ENCODE results near the gene SLC29A1.
A peak's percentile ranks its signal among the peaks of the same experiment; 100 is the strongest.

The SLC29A1 gene

GRCh38 chr6:44235269-44235668, 11.9 kb downstream of the SLC29A1 start:
- Mint-ChIP-seq H3K4me1 (ENCODE audit: low read depth) (peaks cover 32% of the 10 kb centered on the region), H3K4me3 (no peak overlapping the region), H3K9me3 (no peaks in the 10 kb centered on the region), H3K36me3 (ENCODE audit: low read depth) (peaks cover 32% of the 10 kb centered on the region), H3K27ac (no peak overlapping the region), H3K27me3 (no peaks in the 10 kb centered on the region)

GRCh38 chr6:44235891-44236516, 12.6 kb downstream of the SLC29A1 start:
- Mint-ChIP-seq H3K27ac (no peak overlapping the region), H3K9me3 (no peaks in the 10 kb centered on the region), H3K36me3 (ENCODE audit: low read depth) (peaks cover 28% of the 10 kb centered on the region), H3K4me1 (ENCODE audit: low read depth) (peaks cover 32% of the 10 kb centered on the region), H3K27me3 (no peaks in the 10 kb centered on the region), H3K4me3 (no peak overlapping the region)

GRCh38 chr6:44237021-44237812, 13.8 kb downstream of the SLC29A1 start:
- peaks cover 21% of the 10 kb centered on the region for H3K36me3 Mint-ChIP-seq (ENCODE audit: low read depth)
- no peaks in the 10 kb centered on the region for H3K9me3 Mint-ChIP-seq
- H3K4me3 Mint-ChIP-seq: peak overlapping the region; percentile 82
- H3K4me1 Mint-ChIP-seq (ENCODE audit: low read depth): peaks cover 32% of the 10 kb centered on the region
- H3K27me3 Mint-ChIP-seq: no peaks in the 10 kb centered on the region
- H3K27ac Mint-ChIP-seq: peak overlapping the region; percentile 72

- Mint-ChIP-seq H3K27ac (peak overlapping the region; percentile 72), H3K4me1 (ENCODE audit: low read depth) (peaks cover 32% of the 10 kb centered on the region), H3K9me3 (no peaks in the 10 kb centered on the region), H3K27me3 (no peaks in the 10 kb centered on the region), H3K4me3 (peak overlapping the region; percentile 82), H3K36me3 (ENCODE audit: low read depth) (peaks cover 17% of the 10 kb centered on the region)
Measured at GRCh38 chr6:44237813-44238433, 14.5 kb downstream of the SLC29A1 start.

GRCh38 chr6:44238687-44239350, 15.4 kb downstream of the SLC29A1 start:
- Mint-ChIP-seq H3K4me3 (peak overlapping the region; percentile 82), H3K4me1 (ENCODE audit: low read depth) (peaks cover 32% of the 10 kb centered on the region), H3K36me3 (ENCODE audit: low read depth) (peaks cover 15% of the 10 kb centered on the region), H3K9me3 (no peaks in the 10 kb centered on the region), H3K27ac (peak overlapping the region; percentile 72), H3K27me3 (no peaks in the 10 kb centered on the region)

- Mint-ChIP-seq H3K9me3 (no peaks in the 10 kb centered on the region), H3K27ac (no peak overlapping the region), H3K27me3 (peaks cover 5% of the 10 kb centered on the region), H3K36me3 (ENCODE audit: low read depth) (peaks cover 18% of the 10 kb centered on the region), H3K4me1 (ENCODE audit: low read depth) (peaks cover 38% of the 10 kb centered on the region), H3K4me3 (no peak overlapping the region)
Measured at GRCh38 chr6:44243345-44243744, 19.9 kb downstream of the SLC29A1 start.

GRCh38 chr6:44245391-44245911, 22.1 kb downstream of the SLC29A1 start:
- Mint-ChIP-seq H3K9me3 (no peaks in the 10 kb centered on the region), H3K36me3 (ENCODE audit: low read depth) (peaks cover 39% of the 10 kb centered on the region), H3K27ac (peak overlapping the region; percentile 100), H3K4me1 (ENCODE audit: low read depth) (peaks cover 48% of the 10 kb centered on the region), H3K4me3 (peak overlapping the region; percentile 96), H3K27me3 (peaks cover 5% of the 10 kb centered on the region)

GRCh38 chr6:44245912-44246662, 22.7 kb downstream of the SLC29A1 start:
- Mint-ChIP-seq H3K9me3 (no peaks in the 10 kb centered on the region), H3K27me3 (peaks cover 5% of the 10 kb centered on the region), H3K4me1 (ENCODE audit: low read depth) (peaks cover 55% of the 10 kb centered on the region), H3K4me3 (peak overlapping the region; percentile 96), H3K36me3 (ENCODE audit: low read depth) (peaks cover 45% of the 10 kb centered on the region), H3K27ac (peak overlapping the region; percentile 100)

- H3K27me3 Mint-ChIP-seq: peaks cover 5% of the 10 kb centered on the region
- peaks cover 62% of the 10 kb centered on the region for H3K4me1 Mint-ChIP-seq (ENCODE audit: low read depth)
- peaks cover 52% of the 10 kb centered on the region for H3K36me3 Mint-ChIP-seq (ENCODE audit: low read depth)
- H3K27ac Mint-ChIP-seq: peak within 1 kb of the TSS; percentile 100
- H3K4me3 Mint-ChIP-seq: peak within 1 kb of the TSS; percentile 96
- H3K9me3 Mint-ChIP-seq: no peaks in the 10 kb centered on the region
Measured at GRCh38 chr6:44246663-44247337, 23.4 kb downstream of the SLC29A1 start, which contains the start of gene HSP90AB1. Gene HSP90AB1, plus strand, starts transcription at chr6:44247101. Its CDS starts 1,529 bp downstream, at chr6:44248630.

GRCh38 chr6:44247338-44248302, 24.2 kb downstream of the SLC29A1 start:
- H3K36me3 Mint-ChIP-seq (ENCODE audit: low read depth): peaks cover 61% of the 10 kb centered on the region
- peaks cover 70% of the 10 kb centered on the region for H3K4me1 Mint-ChIP-seq (ENCODE audit: low read depth)
- no peaks in the 10 kb centered on the region for H3K9me3 Mint-ChIP-seq
- H3K27ac Mint-ChIP-seq: peak overlapping the region; percentile 100
- peaks cover 5% of the 10 kb centered on the region for H3K27me3 Mint-ChIP-seq
- peak overlapping the region; percentile 96 for H3K4me3 Mint-ChIP-seq

GRCh38 chr6:44248579-44248978, 25.2 kb downstream of the SLC29A1 start:
- Mint-ChIP-seq H3K4me3 (peak overlapping the region; percentile 96), H3K27me3 (peaks cover 5% of the 10 kb centered on the region), H3K4me1 (ENCODE audit: low read depth) (peaks cover 80% of the 10 kb centered on the region), H3K9me3 (no peaks in the 10 kb centered on the region), H3K27ac (peak overlapping the region; percentile 100), H3K36me3 (ENCODE audit: low read depth) (peaks cover 70% of the 10 kb centered on the region)

GRCh38 chr6:44249082-44249748, 25.8 kb downstream of the SLC29A1 start:
- Mint-ChIP-seq H3K27ac (peak overlapping the region; percentile 100), H3K9me3 (no peaks in the 10 kb centered on the region), H3K4me1 (ENCODE audit: low read depth) (peaks cover 85% of the 10 kb centered on the region), H3K36me3 (ENCODE audit: low read depth) (peaks cover 77% of the 10 kb centered on the region), H3K27me3 (peaks cover 5% of the 10 kb centered on the region), H3K4me3 (peak overlapping the region; percentile 96)

Data from stimulated activated naive CD8-positive, alpha-beta T cell treated with anti-CD3 and anti-CD28 coated beads, Interleukin-15, Interleukin-2, amounts not matched to agents 100 ng/mL and 50 ng/mL, for 24 hours (primary cell).